IMR-90 (cell line): ENCODE measurements around the gene KAT6B. TPM values are rescaled to one million over a fixed set of nuclear protein-coding genes. Genes with fewer than 3 reads are reported as not detected.

ENCODE experiments used
- ATAC-seq: fragments of 200-7000 bp; cut with Tn5 transposase; 2 replicates; pipeline ENCODE4 v1.9.1; 2020; ENCODE audit warnings: low read depth, mild to moderate bottlenecking, moderate library complexity
- BruUV-seq: library from RNA; stranded (reverse); fragments of 400-500 nt; replicated peaks from 2 replicates; lab custom pipeline; 2021; lab: Mats Ljungman, UMichigan
- CTCF ChIA-PET: fragments of 300-600 bp; formaldehyde crosslinking; extraction: SDS; loops from one replicate; lab custom pipeline; 2021; ENCODE audit warnings: antibody characterized with exemption; lab: Yijun Ruan, JAX
- POLR2A ChIA-PET: fragments of 300-600 bp; sonication (Branson Sonifier 250); formaldehyde crosslinking; loops from one replicate; lab custom pipeline; 2022; ENCODE audit warnings: antibody characterized with exemption; ENCODE audit not compliant: unreplicated experiment; lab: Charles Lee
- DNase-seq: peaks from one replicate; pipeline ENCODE4 v3.0.0; 2013
- H2AFZ ChIP-seq: replicated peaks from 2 replicates; pipeline ENCODE3; 2013; ENCODE audit warnings: low read length, mild to moderate bottlenecking; ENCODE audit not compliant: poor library complexity
- H2AK5ac ChIP-seq: 2 replicates; pipeline ENCODE4 v1.6.1; 2013; ENCODE audit warnings: low read depth, low read length, inconsistent platforms
- H2AK9ac ChIP-seq: replicated peaks from 2 replicates; pipeline ENCODE3; 2013; ENCODE audit warnings: mild to moderate bottlenecking, low read depth, low read length, moderate library complexity; ENCODE audit not compliant: poor library complexity
- H2BK120ac ChIP-seq: 2 replicates; pipeline ENCODE4 v1.6.1; 2013; ENCODE audit warnings: low read depth, low read length, inconsistent platforms
- H2BK15ac ChIP-seq: 3 replicates; pipeline ENCODE4 v1.6.1; 2013; ENCODE audit warnings: low read depth, low read length, inconsistent platforms
- H2BK20ac ChIP-seq: 2 replicates; pipeline ENCODE4 v1.6.1; 2013; ENCODE audit warnings: low read depth, mild to moderate bottlenecking, inconsistent platforms, low read length, moderate library complexity
- H2BK5ac ChIP-seq: 2 replicates; pipeline ENCODE4 v1.6.1; 2013; ENCODE audit warnings: mild to moderate bottlenecking, low read depth, low read length, inconsistent platforms; ENCODE audit not compliant: poor library complexity, severe bottlenecking
- H3K14ac ChIP-seq: replicated peaks from 2 replicates; pipeline ENCODE4 v1.6.1; 2013; ENCODE audit warnings: low read depth, low read length, inconsistent platforms
- H3K18ac ChIP-seq: 2 replicates; pipeline ENCODE4 v1.6.1; 2013; ENCODE audit warnings: low read depth, low read length, control low read depth
- H3K23ac ChIP-seq: 2 replicates; pipeline ENCODE4 v1.6.1; 2013; ENCODE audit warnings: low read depth, low read length, inconsistent platforms
- H3K27ac ChIP-seq: 2 replicates; pipeline ENCODE4 v1.5.1; 2013; ENCODE audit warnings: mild to moderate bottlenecking, control low read depth, low read length; ENCODE audit not compliant: insufficient read depth
- H3K27me3 ChIP-seq: 2 replicates; pipeline ENCODE4 v1.6.1; 2013; ENCODE audit warnings: low read length; ENCODE audit not compliant: control insufficient read depth, insufficient read depth
- H3K36me3 ChIP-seq: 2 replicates; pipeline ENCODE4 v1.6.1; 2013; ENCODE audit warnings: low read length, mixed read lengths; ENCODE audit not compliant: control insufficient read depth, insufficient read depth
- H3K4ac ChIP-seq: 2 replicates; pipeline ENCODE4 v1.6.1; 2013; ENCODE audit warnings: low read depth, low read length, inconsistent platforms
- H3K4me1 ChIP-seq: 2 replicates; pipeline ENCODE4 v1.6.1; 2013; ENCODE audit warnings: low read length, mixed read lengths; ENCODE audit not compliant: control insufficient read depth, insufficient read depth
- H3K4me2 ChIP-seq: 2 replicates; pipeline ENCODE4 v1.6.1; 2013; ENCODE audit warnings: low read depth, mild to moderate bottlenecking, control low read depth, low read length, moderate library complexity
- H3K4me3 ChIP-seq: 2 replicates; pipeline ENCODE4 v1.5.1; 2013; ENCODE audit warnings: low read depth, mild to moderate bottlenecking, control low read depth, low read length, moderate library complexity; ENCODE audit not compliant: insufficient read depth
- H3K56ac ChIP-seq: 2 replicates; pipeline ENCODE4 v1.6.1; 2013; ENCODE audit warnings: low read length, inconsistent platforms; ENCODE audit not compliant: insufficient read depth; ENCODE audit errors: extremely low read depth
- H3K79me1 ChIP-seq, 2 experiments: 2 replicates each; pipeline ENCODE4 v1.6.1; 2013; ENCODE audit warnings: low read length in 2 of 2, inconsistent platforms in 1 of 2, low read depth in 1 of 2
- H3K9ac ChIP-seq: 2 replicates; pipeline ENCODE4 v1.6.1; 2013; ENCODE audit warnings: low read depth, low read length, control low read depth
- H3K9me1 ChIP-seq: 2 replicates; pipeline ENCODE4 v1.6.1; 2013; ENCODE audit warnings: low read length, inconsistent platforms; ENCODE audit not compliant: insufficient read depth
- H3K9me3 ChIP-seq: 2 replicates; pipeline ENCODE4 v1.6.1; 2013; ENCODE audit warnings: low read length; ENCODE audit not compliant: control insufficient read depth, insufficient read depth
- H4K20me1 ChIP-seq: 2 replicates; pipeline ENCODE4 v1.6.1; 2013; ENCODE audit warnings: low read length, inconsistent platforms; ENCODE audit not compliant: insufficient read depth
- H4K5ac ChIP-seq: 2 replicates; pipeline ENCODE4 v1.6.1; 2013; ENCODE audit warnings: mild to moderate bottlenecking, low read depth, low read length, control low read depth
- H4K8ac ChIP-seq, 2 experiments: 2 replicates each; pipeline ENCODE4 v1.6.1; 2013; ENCODE audit warnings: low read depth in 2 of 2, low read length in 2 of 2, control low read depth in 1 of 2, inconsistent platforms in 1 of 2
- H4K91ac ChIP-seq: 2 replicates; pipeline ENCODE4 v1.6.1; 2013; ENCODE audit warnings: low read depth, low read length, inconsistent platforms; ENCODE audit not compliant: insufficient read depth
- CHD1 ChIP-seq: IDR thresholded peaks from 2 replicates; pipeline ENCODE4 v1.6.1; 2012; ENCODE audit warnings: low read depth, low read length, improper control_type of control experiment
- FOS ChIP-seq: fragments of 150-350 bp; IDR thresholded peaks from 2 replicates; pipeline ENCODE4 v1.6.1; 2016; ENCODE audit warnings: low read depth, low read length
- MXI1 ChIP-seq: IDR thresholded peaks from 2 replicates; pipeline ENCODE4 v1.6.1; 2012; ENCODE audit warnings: low read depth, mild to moderate bottlenecking, low read length, moderate library complexity, borderline replicate concordance
- POLR2A ChIP-seq: IDR thresholded peaks from 2 replicates; pipeline ENCODE4 v1.6.1; 2012; ENCODE audit warnings: mild to moderate bottlenecking, low read depth, low read length
- RAD21 ChIP-seq: IDR thresholded peaks from 2 replicates; pipeline ENCODE4 v1.6.1; 2012; ENCODE audit warnings: low read length, improper control_type of control experiment
- RFX5 ChIP-seq: IDR thresholded peaks from 2 replicates; pipeline ENCODE4 v1.8.0; 2012; ENCODE audit warnings: low read depth, mild to moderate bottlenecking, low read length, moderate library complexity
- WGBS, 2 experiments: methylation state at CpG; one replicate each; pipeline versions ENCODE4 v1.1.5 to v1.1.7; 2013; ENCODE audit warnings: missing lambda C conversion rate in 2 of 2; ENCODE audit not compliant: insufficient read length in 1 of 2; ENCODE audit errors: extremely low coverage in 2 of 2; 5-methylcytosine and 5-hydroxymethylcytosine counted together
- dilution Hi-C: fragments of 300-500 bp; cut with HindIII; formaldehyde crosslinking; loops from one replicate; pipeline ENCODE4 v1.14.3; 2018; ENCODE audit warnings: low sequenced_read_pairs; ENCODE audit not compliant: unreplicated experiment
- in situ Hi-C: fragments of 300-500 bp; cut with MboI; formaldehyde crosslinking; loops from 3 replicates; pipeline ENCODE4 v1.14.3; 2019; ENCODE audit warnings: low sequenced_read_pairs, inconsistent platforms, mixed read lengths
- intact Hi-C: fragments of 100-400 bp; cut with micrococcal nuclease; formaldehyde crosslinking; loops from 2 replicates; pipeline ENCODE4 v1.10.0; 2022
- polyA plus RNA-seq, 3 experiments: library from polyadenylated mRNA; depleted of rRNA; stranded (reverse); fragments of >200 nt; gene quantifications; 2 replicates each; pipeline ENCODE4 v1.2.3, GENCODE V29; 2012; ENCODE audit warnings: low replicate concordance in 1 of 3
- total RNA-seq: library from RNA; depleted of rRNA; stranded (reverse); fragments of >200 nt; gene quantifications from 2 replicates; pipeline ENCODE4 v1.2.3, GENCODE V29; 2012

The KAT6B gene
- total and polyA plus RNA-seq, 2 of the 4 experiments (the other 2 are of a cell fraction), result 8.8 to 28.1 TPM

- Histone ChIP-seq H3K27ac (no peak overlapping the region), H3K4me2 (no peak overlapping the region), H3K4me3 (no peak overlapping the region), H3K27me3 (no peaks in the 10 kb centered on the region), H3K4ac (no peak overlapping the region), H3K14ac (no peak overlapping the region), H4K5ac (no peak overlapping the region), H2BK15ac (no peak overlapping the region), H4K8ac (no peak overlapping the region), H3K23ac (no peak overlapping the region), H2AK5ac (no peak overlapping the region), H2BK120ac (no peak overlapping the region), H3K36me3 (peaks cover 19% of the 10 kb centered on the region), H2AFZ (no peak overlapping the region), H3K18ac (no peak overlapping the region), H3K56ac (no peak overlapping the region), H2BK5ac (no peak overlapping the region), H3K9me1 (peaks cover 6% of the 10 kb centered on the region; the same call in 1 of the 2 replicates), H3K9me3 (no peaks in the 10 kb centered on the region), H4K20me1 (no peaks in the 10 kb centered on the region), H2BK20ac (no peak overlapping the region), H3K4me1 (no peaks in the 10 kb centered on the region), H3K79me1 (peaks cover 0 to 21% of the 10 kb centered on the region in 2 experiments; a peak in 2 of 4 replicates), H2AK9ac (no peak overlapping the region), H4K91ac (no peak overlapping the region), H3K9ac (no peak overlapping the region)
- TF ChIP-seq RAD21, result no peak
- TF ChIP-seq CHD1, result no peak
- no peak for TF ChIP-seq FOS
- no peak for TF ChIP-seq POLR2A
- TF ChIP-seq MXI1, result no peak
- TF ChIP-seq RFX5, result no peak
- no TSS peak for BruUV-seq
- DNase-seq (no peak), ATAC-seq (no peak)
- in situ Hi-C loops (no loop called here), dilution Hi-C loops (no loop called here), intact Hi-C loops (no loop called here)
- 94% methylated on average over 3 of the region's 10 CpGs; no CpG with 5 or more reads in 1 of the 2 experiments for WGBS, 2 experiments
- ChIA-PET POLR2A (no interaction called here), CTCF (no interaction called here)
Measured at GRCh38 chr10:75000748-75001321, 174.4 kb downstream of the KAT6B start.
